Spleen (tissue), 11 donors: ENCODE measurements around the gene TAS2R60. TPM values are rescaled to one million over a fixed set of nuclear protein-coding genes. Genes with fewer than 3 reads are reported as not detected.
"Not testable (repeated sequence)": the region's sequence is repeated elsewhere in the genome, so short reads cannot be mapped to it uniquely, and the experiment has no call there.

Experiments used
- DNase-seq: peaks from one replicate; pipeline ENCODE4 v3.0.0-alpha.2; 2020
- H3K27ac ChIP-seq, 8 donors: fragments of 200-600 bp; sonication (generic) in 7 of 8; 1 replicate in 4 of 8; 2 replicates in 4 of 8; pipeline versions ENCODE4 v1.5.0 to v1.8.0; 2016 to 2021; ENCODE audit warnings: inconsistent platforms in 4 of 8, mild to moderate bottlenecking in 4 of 8, moderate library complexity in 1 of 8
- H3K27me3 ChIP-seq, 7 donors: fragments of 200-600 bp; sonication (generic) in 6 of 7; replicated peaks in 1 of 7; 1 replicate in 4 of 7; 2 replicates in 3 of 7; pipeline versions ENCODE4 v1.5.0 to v1.8.0; 2016 to 2021; ENCODE audit warnings: inconsistent platforms in 3 of 7, mild to moderate bottlenecking in 1 of 7
- H3K36me3 ChIP-seq, 6 donors: fragments of 200-600 bp; sonication (generic) in 5 of 6; 1 replicate in 4 of 6; 2 replicates in 2 of 6; pipeline versions ENCODE4 v1.5.0 to v1.8.0; 2016 to 2021; ENCODE audit warnings: inconsistent platforms in 2 of 6
- H3K4me1 ChIP-seq, 6 donors: fragments of 200-600 bp; sonication (generic) in 5 of 6; 1 replicate in 3 of 6; 2 replicates in 3 of 6; pipeline versions ENCODE4 v1.5.0 to v1.8.0; 2016 to 2021; ENCODE audit warnings: inconsistent platforms in 3 of 6
- H3K4me3 ChIP-seq, 8 donors: fragments of 200-600 bp; sonication (generic) in 7 of 8; 1 replicate in 4 of 8; 2 replicates in 4 of 8; pipeline versions ENCODE4 v1.5.0 to v1.8.0; 2016 to 2021; ENCODE audit warnings: inconsistent platforms in 4 of 8, mild to moderate bottlenecking in 4 of 8, moderate library complexity in 2 of 8
- H3K9me3 ChIP-seq, 8 donors: fragments of 200-600 bp; sonication (generic) in 7 of 8; 1 replicate in 4 of 8; 2 replicates in 4 of 8; pipeline versions ENCODE4 v1.5.0 to v1.8.0; 2016 to 2021; ENCODE audit warnings: inconsistent platforms in 4 of 8
- CTCF ChIP-seq, 11 experiments: fragments of 200-600 bp in 7 of 11; fragments of 450-650 bp in 4 of 11; sonication (generic) in 4 of 11; IDR thresholded peaks in 8 of 11; conservative IDR thresholded peaks in 3 of 11; 1 replicate in 7 of 11; 2 replicates in 4 of 11; pipeline versions ENCODE4 v1.4.0 to v1.8.0; 2016 to 2021; ENCODE audit warnings: antibody characterized with exemption in 11 of 11, inconsistent platforms in 4 of 11, mild to moderate bottlenecking in 1 of 11
- POLR2A ChIP-seq, 3 donors: fragments of 450-650 bp; IDR thresholded peaks; one replicate each; pipeline ENCODE4 v1.5.1; 2017; ENCODE audit warnings: antibody characterized with exemption in 3 of 3, mild to moderate bottlenecking in 1 of 3
- POLR2AphosphoS5 ChIP-seq, 3 donors: sonication (generic); formaldehyde crosslinking; IDR thresholded peaks; one replicate each; pipeline ENCODE4 v1.5.1; 2017; ENCODE audit warnings: antibody characterized with exemption in 3 of 3
- WGBS, 5 donors: extraction: QIAGEN DNeasy Blood & Tissue Kit in 3 of 5; methylation state at CpG; one replicate each; pipeline versions ENCODE4 v1.1.5 to v1.1.7; 2013 to 2018; 5-methylcytosine and 5-hydroxymethylcytosine counted together
- intact Hi-C: fragments of 100-400 bp; cut with DNase I; formaldehyde crosslinking; loops from one replicate; pipeline ENCODE4 v1.15.0; 2023; ENCODE audit warnings: low total_unique reads
- polyA plus RNA-seq, 3 donors: library from polyadenylated mRNA; stranded (reverse); fragments of 200-250 nt; gene quantifications; one replicate each; pipeline ENCODE4 v1.2.1, GENCODE V29; 2013
- total RNA-seq, 7 donors: library from RNA; depleted of rRNA in 3 of 7; stranded (reverse); fragments of >200 nt in 3 of 7; fragmentation: NEBNext Ultra II Directional in 4 of 7; extraction: Animal tissue kit (Norgen Biotek cat#: 25700) in 4 of 7; gene quantifications; one replicate each; pipeline versions ENCODE4 v1.1.0 to v1.2.1, GENCODE V29; 2016 to 2021
- donor health status: healthy with polysubstance abuse.
- donor health status: DM: no; HTN: no; CAD: no; lungs with moderate emphysema.
- donor health status: DM: no; HTN: no; CAD: no.
- donor health status: Bipolar disorder and iron deficiency.
- donor health status: healthy.
- donor health status: DM: no; HTN: no; CAD: no.
- donor health status: DM: yes; HTN: yes; CAD: no.

Gene TAS2R60
- total and polyA plus RNA-seq, 10 donors = 0.30 to 2.2 (median 0.85) TPM; not detected in 5

GRCh38 chr7:143485094-143485493 lies 41.8 kb downstream of the TAS2R60 start:
- Histone ChIP-seq H3K27ac (peak overlapping the region in 5 of 8 donors; percentile 9 to 71 (median 65)), H3K4me1 (peaks cover 0 to 20% (median 3%) of the 10 kb centered on the region in 6 donors)
- no peak for DNase-seq

GRCh38 chr7:143485500-143485899 lies 42.2 kb downstream of the TAS2R60 start:
- H3K4me1 ChIP-seq = peaks cover 0 to 20% (median 3%) of the 10 kb centered on the region in 6 donors
- intact Hi-C loops = no loop called here
- no peak for DNase-seq

More at GRCh38 chr7:143485094-143485493, 41.8 kb downstream of the TAS2R60 start:
- no peaks in the 10 kb centered on the region for H3K36me3 ChIP-seq
- intact Hi-C loops = no loop called here
- no peaks in the 10 kb centered on the region for H3K9me3 ChIP-seq
- H3K4me3 ChIP-seq = no peak overlapping the region
- H3K27me3 ChIP-seq = no peaks in the 10 kb centered on the region
- no peak for TF ChIP-seq POLR2AphosphoS5 (IDR thresholded peaks at IDR 0.05)
- TF ChIP-seq POLR2A (IDR thresholded peaks at IDR 0.05) = no peak
- TF ChIP-seq CTCF (IDR thresholded peaks at IDR 0.05 in 8 of 11, conservative IDR thresholded peaks at IDR 0.05 in 3 of 11) = no peak

GRCh38 chr7:143486266-143486665 lies 43.0 kb downstream of the TAS2R60 start:
- H3K36me3 ChIP-seq, H3K27me3 ChIP-seq, H3K9me3 ChIP-seq, DNase-seq, H3K4me3 ChIP-seq, intact Hi-C loops: not testable (repeated sequence)
- Histone ChIP-seq H3K27ac (peak overlapping the region in 4 of 8 donors; percentile 41 to 71 (median 66)), H3K4me1 (peaks cover 0 to 26% (median 3%) of the 10 kb centered on the region in 6 donors)
- WGBS, 5 donors = 82 to 88% (median 86%) methylated on average over 3 of the region's 3 CpGs

More at GRCh38 chr7:143485500-143485899, 42.2 kb downstream of the TAS2R60 start:
- Histone ChIP-seq H3K27me3 (no peaks in the 10 kb centered on the region), H3K36me3 (no peaks in the 10 kb centered on the region), H3K4me3 (no peak overlapping the region), H3K27ac (peak overlapping the region in 5 of 8 donors; percentile 9 to 71 (median 65)), H3K9me3 (no peaks in the 10 kb centered on the region)
- TF ChIP-seq POLR2A (IDR thresholded peaks at IDR 0.05) (no peak), CTCF (IDR thresholded peaks at IDR 0.05 in 8 of 11, conservative IDR thresholded peaks at IDR 0.05 in 3 of 11) (no peak), POLR2AphosphoS5 (IDR thresholded peaks at IDR 0.05) (no peak)
- WGBS, 5 donors = 69 to 86% (median 81%) methylated on average over 6 of the region's 6 CpGs

GRCh38 chr7:143487061-143487460 lies 43.8 kb downstream of the TAS2R60 start:
- Histone ChIP-seq H3K36me3 (no peaks in the 10 kb centered on the region), H3K9me3 (no peaks in the 10 kb centered on the region), H3K4me1 (peaks cover 0 to 34% (median 6%) of the 10 kb centered on the region in 6 donors), H3K27ac (peak overlapping the region in 6 of 8 donors; percentile 41 to 71 (median 62)), H3K4me3 (no peak overlapping the region), H3K27me3 (no peaks in the 10 kb centered on the region)
- TF ChIP-seq POLR2A (IDR thresholded peaks at IDR 0.05) = no peak
- TF ChIP-seq POLR2AphosphoS5 (IDR thresholded peaks at IDR 0.05) = no peak
- TF ChIP-seq CTCF (IDR thresholded peaks at IDR 0.05 in 8 of 11, conservative IDR thresholded peaks at IDR 0.05 in 3 of 11) = no peak
- intact Hi-C loops = no loop called here
- no peak for DNase-seq
- 47 to 72% (median 56%) methylated on average over 2 of the region's 2 CpGs for WGBS, 5 donors

- H3K27ac ChIP-seq = peak overlapping the region in 6 of 8 donors; percentile 41 to 71 (median 62)
- TF ChIP-seq POLR2AphosphoS5 (IDR thresholded peaks at IDR 0.05) (peak in 1 of 3 donors; percentile 67), POLR2A (IDR thresholded peaks at IDR 0.05) (no peak)
- no peaks in the 10 kb centered on the region for H3K27me3 ChIP-seq
- no peaks in the 10 kb centered on the region for H3K36me3 ChIP-seq
- no peak overlapping the region for H3K4me3 ChIP-seq
- H3K9me3 ChIP-seq = no peaks in the 10 kb centered on the region
- intact Hi-C loops = no loop called here
- no peak for DNase-seq
- WGBS, 5 donors = 36 to 49% (median 43%) methylated on average over 5 of the region's 5 CpGs
- peaks cover 0 to 38% (median 6%) of the 10 kb centered on the region in 6 donors for H3K4me1 ChIP-seq
Measured at GRCh38 chr7:143487566-143487965, 44.3 kb downstream of the TAS2R60 start.
